ENCODE data around the gene ALPP.
"Not testable (repeated sequence)": the region's sequence is repeated elsewhere in the genome, so short reads cannot be mapped to it uniquely, and the experiment has no call there.

ALPP gene

DNA sequence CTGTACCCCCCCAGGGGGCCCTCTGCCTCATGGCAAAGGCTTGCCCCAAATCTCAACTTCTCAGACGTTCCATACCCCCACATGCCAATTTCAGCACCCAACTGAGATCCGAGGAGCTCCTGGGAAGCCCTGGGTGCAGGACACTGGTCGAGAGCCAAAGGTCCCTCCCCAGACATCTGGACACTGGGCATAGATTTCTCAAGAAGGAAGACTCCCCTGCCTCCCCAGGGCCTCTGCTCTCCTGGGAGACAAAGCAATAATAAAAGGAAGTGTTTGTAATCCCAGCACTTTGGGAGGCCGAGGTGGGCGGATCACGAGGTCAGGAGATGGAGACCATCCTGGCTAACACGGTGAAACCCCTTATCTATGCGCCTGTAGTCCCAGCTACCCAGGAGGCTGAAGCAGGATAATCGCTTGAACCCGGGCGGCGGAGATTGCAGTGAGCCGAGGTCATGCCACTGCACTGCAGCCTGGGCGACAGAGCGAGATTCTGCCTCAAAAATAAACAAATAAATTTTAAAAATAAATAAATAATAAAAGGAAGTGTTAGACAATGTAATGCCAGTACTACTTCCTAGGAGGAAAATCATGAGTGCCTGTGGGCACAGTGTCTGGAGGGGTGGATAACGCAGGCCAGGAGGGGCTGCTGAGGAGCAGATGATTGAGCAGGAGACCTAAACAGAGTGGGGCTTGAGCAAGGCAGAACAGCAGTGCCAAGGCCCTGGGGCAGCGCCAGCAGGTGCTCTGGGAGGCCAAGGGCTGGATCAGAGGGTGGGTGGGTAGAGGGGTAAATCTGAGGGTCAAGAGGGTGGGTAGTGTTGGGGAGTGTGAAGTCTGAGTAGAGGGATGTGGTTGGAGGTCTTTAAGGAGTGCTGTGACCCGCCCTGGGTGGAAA lies 4.0 kb downstream of the ALPP start:
- no peak for DNase-seq

GRCh38 chr2:232384466-232384865 lies 5.9 kb downstream of the ALPP start:
- DNase-seq, result no peak

DNA sequence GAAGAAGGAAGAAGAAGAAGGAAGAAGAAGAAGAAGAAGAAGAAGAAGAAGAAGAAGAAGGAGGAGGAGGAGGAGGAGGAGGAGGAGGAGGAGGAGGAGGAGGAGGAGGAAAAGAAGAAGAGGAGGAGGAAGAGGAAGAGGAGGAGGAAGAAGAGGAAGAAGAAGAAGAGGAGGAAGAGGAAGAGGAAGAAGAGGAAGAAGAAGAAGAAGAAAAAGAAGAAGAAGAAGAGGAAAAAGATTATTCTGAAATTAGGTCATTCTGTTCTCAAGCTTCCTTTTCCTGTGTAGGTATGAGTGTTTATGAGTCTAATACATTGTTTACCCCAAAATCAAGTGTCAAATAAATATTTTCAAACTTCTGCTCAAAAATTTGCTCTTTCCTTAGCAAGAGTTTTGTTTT lies 6.5 kb downstream of the ALPP start:
- DNase-seq, result not testable (repeated sequence)

DNA sequence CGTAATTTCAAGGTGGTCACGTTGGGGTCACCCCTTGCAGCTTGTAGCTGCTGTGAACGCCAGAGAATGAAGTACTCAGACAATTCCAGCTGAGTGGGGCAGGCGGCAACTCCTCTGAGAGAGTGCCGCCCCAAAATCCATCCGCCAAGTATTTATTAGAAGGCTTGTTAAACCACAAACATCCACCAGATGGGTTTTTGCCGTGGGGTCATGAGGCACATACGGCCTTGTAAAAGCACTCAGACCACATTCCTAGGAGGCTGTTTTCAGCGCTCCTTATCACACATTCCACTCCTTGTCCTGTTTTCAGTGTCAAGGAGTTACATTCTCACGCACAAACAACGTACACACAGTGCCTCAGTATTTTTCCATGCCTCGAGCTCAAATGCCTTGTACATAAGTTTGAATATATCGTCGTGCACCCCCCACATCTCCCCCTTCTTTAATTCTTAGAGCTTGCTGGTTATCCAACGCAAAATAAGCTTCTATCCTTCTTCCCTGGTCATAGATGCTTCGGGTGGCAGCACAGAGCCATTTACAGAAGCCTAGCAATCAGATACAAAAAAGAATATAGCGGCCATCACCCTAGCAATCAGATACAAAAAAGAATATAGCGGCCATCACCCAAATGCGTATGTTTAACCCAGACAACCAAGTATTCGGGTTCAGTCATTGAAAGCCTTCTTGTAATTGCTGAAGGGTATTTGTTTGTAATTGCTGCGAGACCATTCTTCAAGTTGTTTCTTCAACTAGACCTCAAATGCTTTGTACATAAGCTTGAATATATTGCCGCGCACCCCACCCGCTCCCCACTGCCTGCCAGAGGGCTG lies 7.3 kb downstream of the ALPP start:
- DNase-seq, result no peak

DNA sequence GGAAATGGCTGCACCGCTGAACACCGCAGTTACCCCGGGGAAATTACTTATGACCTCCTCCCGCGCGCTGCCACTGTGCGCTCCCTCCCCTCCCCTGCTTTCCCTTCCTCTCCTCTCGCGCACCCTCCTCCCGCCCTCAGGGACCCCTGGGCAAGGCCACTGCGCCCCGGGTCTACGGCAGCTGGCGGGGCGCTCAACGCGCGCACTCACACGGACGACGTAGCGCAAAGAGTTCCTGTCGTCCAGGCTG lies 7.9 kb downstream of the ALPP start:
- DNase-seq, result no peak

GRCh38 chr2:232386740-232387450 lies 8.3 kb downstream of the ALPP start:
- DNase-seq, result no peak

DNA sequence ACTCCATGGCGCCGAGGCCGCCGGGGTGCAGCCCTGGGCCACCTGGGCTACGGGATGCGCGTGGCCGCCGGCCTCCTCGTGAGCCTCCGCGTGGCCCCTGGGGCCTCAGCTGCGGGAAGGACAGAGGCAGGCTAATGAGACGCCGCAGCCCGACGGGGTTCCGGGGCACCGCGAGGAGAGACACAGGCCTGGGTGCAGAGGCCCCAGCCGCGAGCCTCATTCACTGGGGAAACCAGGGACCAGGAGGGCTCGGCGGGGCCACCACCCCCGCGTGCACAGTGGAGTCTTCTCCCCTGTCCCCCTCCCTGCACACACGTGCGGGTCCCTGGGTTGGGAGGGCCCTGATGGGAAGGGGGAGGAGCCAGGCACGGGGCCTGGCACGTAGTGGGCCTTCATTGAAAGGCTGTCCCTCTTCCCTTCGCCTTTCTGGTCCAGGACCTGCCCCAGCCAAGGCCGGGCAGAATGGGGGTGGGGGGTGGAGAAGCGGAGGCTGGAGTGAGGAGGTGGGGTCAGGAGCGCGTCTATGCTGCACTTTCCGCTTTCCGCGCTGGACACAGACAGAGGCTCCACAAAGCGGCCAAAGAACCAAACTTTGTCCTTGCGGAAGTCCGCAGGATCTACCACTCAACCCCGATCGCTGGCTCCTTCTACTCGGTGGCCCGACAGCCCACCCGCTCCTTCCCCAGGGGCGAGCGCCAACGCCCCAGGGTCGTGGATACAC lies 9.1 kb downstream of the ALPP start:
- DNase-seq, result no peak

- DNase-seq, result no peak
These were observed 9.9 kb downstream of the ALPP start for GRCh38 chr2:232388324-232388891.

DNA sequence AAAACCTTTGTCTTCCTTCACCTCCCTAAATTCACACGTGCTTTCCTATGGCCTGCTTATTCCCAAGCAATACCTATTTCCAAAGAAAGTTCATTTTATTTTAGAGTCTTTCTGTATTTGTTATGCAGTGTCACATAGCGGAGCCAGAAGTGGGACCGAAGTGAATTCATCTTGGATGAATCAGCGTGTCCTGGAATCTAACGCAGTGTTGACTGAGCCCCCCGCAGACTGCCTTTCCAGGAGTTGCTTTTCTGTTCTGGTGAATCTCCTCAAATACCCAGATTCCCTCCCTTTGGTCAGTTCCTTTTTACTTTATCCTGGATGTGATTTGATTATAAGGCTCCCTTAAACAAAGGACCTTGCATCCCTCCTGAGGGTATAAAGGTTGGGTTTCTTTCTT lies 10.8 kb downstream of the ALPP start:
- DNase-seq, result no peak

- no peak for DNase-seq
These were observed 12.1 kb downstream of the ALPP start for GRCh38 chr2:232390661-232391060.

DNA sequence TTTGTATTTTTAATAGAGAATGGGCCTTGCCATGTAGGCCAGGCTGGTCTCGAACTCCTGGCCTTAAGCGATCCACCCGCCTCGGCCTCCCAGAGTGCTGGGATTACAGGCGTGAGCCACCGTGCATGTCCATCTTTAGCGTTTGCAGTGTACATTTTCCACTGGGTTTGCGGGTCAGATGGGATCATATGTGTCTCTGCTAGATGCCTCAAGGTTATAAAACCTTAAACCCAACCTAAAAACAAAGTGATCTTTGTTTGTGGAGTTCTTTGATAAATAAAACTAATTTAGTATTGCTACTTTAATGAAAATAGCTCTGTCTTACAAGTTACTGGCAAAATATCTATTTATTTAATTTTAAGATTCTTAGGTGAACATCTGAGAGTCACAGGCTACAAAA lies 15.0 kb downstream of the ALPP start:
- DNase-seq, result no peak

DNA sequence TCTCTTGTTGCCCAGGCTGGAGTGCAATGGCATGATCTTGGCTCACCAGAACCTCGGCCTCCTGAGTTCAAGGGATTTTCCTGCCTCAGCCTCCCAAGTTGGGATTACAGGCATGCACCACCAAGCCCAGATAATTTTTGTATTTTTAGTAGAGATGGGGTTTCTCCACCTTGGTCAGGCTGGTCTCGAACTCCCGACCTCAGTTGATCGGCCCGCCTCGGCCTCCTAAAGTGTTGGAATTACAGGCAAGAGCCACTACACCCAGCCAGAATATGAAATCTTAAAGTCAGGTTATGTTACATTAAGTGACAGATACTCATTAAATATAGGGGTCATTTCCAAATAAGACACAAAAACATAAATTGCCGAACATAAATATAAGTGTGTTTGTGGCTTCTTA lies 15.9 kb downstream of the ALPP start:
- DNase-seq, result not testable (repeated sequence)

GRCh38 chr2:232395586-232395985 lies 17.0 kb downstream of the ALPP start:
- no peak for DNase-seq

DNA sequence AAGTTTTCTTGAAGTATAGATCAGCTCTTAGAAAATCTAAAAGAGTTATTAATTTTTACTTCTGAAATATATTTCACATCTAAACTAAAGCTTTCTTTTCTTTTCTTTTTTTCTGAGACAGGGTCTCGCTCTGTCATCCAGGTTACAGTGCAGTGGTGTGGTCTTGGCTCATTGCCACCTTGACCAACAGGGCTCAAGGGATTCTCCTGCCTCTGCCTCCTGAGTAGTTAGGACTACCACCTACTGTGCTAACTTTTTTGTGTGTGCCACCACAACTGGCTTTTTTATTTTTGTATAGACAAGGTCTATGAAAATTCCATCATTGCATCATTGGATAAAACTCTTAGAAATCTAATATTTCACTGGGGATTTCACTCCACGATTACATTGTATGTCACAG lies 18.1 kb downstream of the ALPP start:
- DNase-seq, result no peak

- no peak for DNase-seq
These were observed 19.9 kb downstream of the ALPP start for GRCh38 chr2:232398293-232399034.

DNA sequence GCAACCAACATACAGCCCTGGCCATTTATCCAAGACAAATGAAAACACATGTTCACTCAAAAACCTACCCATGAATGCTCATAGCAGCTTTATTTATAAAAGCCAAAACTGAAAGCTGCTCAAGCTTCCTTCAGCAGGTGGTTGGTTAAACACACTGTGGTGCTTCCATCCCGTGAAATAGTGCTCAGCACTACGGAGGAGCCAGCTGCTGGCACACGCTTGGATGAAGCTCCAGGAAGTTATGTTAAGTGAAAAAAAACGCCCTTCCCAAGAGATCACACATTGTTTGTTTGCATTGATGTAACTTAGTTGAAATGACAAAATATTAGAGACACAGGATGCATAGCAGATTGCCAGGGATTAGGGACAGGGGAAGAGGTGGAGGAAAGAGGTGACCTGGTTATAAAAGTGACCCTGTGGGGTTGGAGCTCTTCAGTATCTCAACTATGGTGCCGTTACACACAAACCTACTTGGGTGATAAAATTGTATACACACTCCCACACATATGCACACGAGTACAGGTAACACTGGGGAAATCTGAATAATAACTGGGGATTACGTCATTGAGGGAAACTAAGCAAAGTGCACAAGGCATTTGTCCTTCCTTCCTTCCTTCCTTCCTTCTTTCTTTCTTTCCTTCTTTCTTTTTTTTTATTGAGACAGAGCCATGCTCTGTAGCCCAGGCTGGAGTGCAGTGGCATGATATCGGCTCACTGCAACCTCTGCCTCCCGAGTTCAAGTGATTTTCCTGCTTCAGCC lies 21.9 kb downstream of the ALPP start:
- DNase-seq, result no peak

DNA sequence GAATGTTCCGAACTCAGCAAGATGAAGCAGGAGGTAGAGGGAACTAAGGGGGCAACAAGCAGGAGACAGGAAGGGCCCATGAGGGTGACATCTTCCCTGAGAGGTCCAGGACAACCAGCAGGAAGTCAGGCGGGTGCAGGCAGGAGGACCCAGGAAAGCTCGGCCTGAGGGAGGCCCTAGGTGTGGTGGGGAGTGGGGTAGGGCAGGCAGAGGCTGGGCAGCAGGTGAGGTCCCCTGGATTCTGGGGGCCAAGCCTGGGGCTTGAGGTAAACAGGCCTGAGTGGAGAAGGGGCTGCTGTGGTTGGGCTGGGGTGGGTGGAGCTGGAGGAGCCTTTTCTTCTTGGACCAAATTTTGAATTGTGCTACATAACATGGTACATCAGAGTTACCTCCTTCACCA lies 24.0 kb downstream of the ALPP start:
- no peak for DNase-seq

DNA sequence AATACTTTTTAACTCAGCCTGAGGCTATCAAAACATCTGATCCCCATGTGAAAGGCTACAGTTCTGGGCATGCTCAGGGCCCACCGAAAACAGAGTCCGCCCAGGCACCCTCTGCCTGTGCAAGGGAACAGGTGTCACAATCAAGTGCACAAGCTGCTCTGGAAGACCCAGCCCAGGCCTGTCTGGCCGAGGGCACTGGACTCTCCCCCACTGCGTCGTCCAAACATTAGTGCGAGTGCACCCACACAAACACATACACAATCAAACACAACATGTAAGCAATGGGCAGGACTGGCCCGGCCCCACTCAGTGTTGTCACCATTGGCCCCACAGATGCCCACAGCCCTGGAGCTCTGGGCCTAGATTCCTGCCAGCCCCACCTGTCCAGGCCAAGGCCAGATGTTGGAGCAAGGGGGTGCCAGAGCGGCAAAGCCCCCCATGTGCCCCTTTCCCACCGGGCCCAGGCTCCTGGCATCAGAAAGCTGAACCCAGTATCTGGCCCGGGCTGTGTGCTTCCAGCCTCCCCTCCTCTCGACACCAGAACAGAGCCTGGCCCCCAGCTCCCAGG lies 27.5 kb downstream of the ALPP start:
- no peak for DNase-seq

DNA sequence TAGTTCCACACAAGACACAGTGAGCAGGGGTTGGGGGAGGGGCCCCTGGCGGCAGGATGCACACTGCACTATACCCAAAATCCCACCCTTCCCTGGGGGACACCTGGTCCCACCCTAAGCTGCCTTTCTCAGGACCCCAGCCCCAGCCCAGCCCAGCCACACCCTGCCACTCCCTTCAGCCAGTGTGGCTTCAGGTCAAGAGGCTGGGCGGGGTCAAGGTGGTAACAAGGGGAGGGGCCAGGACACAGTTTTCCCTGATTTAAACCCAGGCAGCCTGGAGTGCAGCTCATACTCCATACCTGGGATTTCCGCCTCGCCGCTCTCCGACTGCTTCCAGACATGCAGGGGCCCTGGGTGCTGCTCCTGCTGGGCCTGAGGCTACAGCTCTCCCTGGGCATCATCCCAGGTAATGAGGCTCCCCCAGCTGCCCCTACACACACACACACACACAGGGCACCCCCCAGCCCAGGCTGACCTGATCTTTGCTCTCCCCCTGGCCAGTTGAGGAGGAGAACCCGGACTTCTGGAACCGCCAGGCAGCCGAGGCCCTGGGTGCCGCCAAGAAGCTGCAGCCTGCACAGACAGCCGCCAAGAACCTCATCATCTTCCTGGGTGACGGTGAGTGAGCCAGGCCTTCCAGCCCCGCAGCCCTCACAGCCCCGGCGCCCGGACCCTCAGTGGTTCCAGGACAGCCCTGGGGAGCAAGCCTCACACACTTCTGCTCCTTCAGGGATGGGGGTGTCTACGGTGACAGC lies 28.2 kb downstream of the ALPP start, which contains the start of gene ALPG:
TSS of gene ALPG (plus strand) at position 289 of the 755 bp plus-strand sequence. CDS start at position 340, 51 bp downstream.
- no peak for DNase-seq
